NCI-H1694 (cell line): ENCODE measurements around the gene ARL16.
"Not testable (repeated sequence)": the region's sequence is repeated elsewhere in the genome, so short reads cannot be mapped to it uniquely, and the experiment has no call there.

ENCODE experiments used
- DNase-seq: peaks from one replicate; lab custom pipeline; 2025; lab: John Stamatoyannopoulos, UW

ARL16 gene

GRCh38 chr17:81695211-81695610 lies 11.6 kb upstream of the ARL16 start:
- DNase-seq: no peak

DNA sequence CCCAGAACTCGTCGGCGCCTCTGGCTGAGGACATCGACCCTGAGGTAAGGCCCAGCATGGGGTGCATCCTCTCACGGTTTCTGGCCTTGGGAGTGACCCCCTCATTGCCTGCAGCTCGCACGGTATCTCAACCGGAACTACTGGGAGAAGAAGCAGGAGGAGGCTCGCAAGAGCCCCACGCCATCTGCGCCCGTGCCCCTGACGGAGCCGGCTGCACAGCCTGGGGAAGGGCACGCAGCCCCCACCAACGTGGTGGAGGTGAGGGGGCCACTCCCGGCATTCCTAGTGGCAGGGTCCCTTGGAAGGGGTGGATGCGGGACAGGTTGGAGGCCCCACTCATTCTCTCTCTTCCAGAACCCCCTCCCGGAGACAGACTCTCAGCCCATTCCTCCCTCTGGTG lies 11.2 kb upstream of the ARL16 start:
- DNase-seq: no peak

DNA sequence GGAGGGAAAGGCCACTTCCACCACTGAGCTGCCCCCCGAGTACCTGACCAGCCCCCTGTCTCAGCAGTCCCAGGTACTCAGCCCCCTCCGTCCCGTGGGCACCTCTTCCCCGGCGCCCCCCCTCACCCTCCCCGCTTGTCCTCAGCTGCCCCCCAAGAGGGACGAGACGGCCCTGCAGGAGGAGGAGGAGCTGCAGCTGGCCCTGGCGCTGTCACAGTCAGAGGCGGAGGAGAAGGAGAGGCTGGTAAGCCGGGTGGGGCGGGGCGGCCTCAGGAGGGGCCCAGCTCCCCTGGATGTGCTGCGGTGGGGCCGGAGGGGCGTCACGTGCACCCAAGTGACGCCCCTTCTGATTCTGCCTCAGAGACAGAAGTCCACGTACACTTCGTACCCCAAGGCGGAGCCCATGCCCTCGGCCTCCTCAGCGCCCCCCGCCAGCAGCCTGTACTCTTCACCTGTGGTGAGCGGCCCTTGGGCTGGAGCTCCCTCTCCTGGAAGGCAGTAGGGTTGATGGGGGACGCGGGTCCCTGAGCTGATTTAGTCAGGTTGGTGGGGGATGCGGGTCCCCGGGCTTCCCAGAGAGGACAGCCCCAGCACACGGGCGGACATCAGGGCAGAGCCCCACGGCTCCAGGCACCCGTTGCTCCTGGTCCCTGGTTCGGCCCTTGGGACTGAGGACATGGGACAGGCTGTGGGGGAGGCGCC lies 10.1 kb upstream of the ARL16 start:
- DNase-seq: no peak

DNA sequence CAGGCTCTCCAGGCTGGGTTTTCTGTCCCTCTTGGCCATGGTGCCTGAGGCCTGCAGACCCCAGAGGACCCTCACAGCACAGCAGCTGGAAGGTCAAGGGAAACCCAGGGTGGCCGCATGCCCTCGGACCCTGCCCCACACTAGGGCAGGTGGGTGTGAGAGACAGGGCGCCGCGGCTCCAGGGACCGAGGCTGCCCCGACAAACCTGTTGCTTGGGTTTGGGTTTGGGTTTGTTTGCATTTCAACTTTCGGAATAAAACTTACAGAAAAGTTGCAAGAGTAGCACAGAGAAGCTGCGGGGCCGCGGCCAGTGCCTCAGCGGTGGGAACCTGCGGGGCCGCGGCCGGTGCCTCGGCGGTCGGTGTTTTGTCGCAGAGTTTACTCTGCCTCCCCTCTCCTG lies 8.0 kb upstream of the ARL16 start:
- no peak for DNase-seq

DNA sequence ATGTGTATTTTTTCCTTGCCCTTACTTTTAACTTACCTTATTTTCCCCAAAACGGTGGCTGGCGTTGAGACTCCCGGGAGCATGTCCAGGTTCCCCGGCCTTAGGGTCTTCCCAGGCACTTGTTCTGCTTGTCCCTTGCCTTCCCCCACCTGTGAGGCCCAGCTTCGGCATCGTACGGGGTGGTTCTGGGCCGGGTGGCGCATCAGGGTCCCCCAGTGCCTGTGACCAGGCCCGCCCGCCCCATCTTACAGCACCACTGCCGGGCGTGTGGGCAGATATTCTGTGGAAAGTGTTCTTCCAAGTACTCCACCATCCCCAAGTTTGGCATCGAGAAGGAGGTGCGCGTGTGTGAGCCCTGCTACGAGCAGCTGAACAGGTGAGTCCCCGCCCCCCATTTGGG lies 7.6 kb upstream of the ARL16 start:
- DNase-seq: no peak

DNA sequence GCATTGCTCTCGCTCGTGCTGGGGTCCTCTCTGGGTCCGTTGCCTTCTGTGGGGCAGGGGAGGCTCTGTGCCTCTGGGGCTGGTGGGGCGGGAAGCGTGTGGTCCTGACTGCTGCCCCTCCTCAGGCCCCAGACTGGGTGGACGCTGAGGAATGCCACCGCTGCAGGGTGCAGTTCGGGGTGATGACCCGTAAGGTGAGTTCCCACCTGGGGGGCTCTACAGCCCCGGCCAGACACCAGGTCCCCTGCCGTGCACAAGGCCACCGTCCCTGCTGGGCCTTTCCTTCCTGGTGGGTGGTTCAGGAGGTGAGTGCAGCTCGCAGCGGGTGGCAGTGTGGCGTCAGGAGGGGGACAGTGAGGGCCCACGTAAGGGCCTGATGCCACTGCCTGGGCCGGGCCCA lies 7.0 kb upstream of the ARL16 start:
- DNase-seq: no peak

DNA sequence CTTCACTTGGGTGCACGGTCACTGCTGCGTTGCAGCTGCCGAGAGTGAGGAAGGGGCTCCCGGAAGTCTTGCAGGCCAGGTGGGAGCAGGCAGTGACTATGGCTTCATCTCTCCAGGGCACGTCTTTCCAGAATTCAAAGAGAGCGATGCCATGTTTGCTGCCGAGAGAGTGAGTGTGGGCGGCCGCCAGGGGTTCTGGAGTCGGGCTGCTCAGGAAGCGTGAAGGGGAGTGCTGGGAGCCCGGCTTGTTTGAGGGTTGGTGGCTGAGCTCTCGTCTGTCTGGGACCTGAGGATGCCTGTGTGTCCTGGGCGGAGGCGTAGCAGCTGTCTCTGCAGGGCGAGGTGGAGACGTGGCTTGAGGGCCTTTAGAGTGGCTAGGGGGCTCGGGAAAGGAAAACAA lies 6.5 kb upstream of the ARL16 start:
- no peak for DNase-seq

DNA sequence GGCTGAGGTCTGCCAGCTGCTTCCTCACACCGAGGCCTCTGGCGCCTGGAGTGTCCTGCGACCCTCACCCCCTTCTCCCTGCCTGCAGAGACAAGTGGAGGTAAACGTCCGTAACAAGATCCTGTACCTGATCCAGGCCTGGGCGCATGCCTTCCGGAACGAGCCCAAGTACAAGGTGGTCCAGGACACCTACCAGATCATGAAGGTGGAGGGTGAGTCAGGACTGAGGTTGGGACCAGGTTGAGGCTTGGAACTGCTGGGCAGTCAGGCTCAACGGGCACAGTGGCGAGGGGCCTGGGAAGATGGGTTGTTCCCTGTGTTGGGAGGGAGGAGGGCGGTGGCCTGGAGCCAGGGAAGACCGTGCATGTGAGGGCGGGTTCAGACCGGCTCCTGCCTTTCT lies 5.0 kb upstream of the ARL16 start:
- DNase-seq: no peak

- peak; percentile 84 for DNase-seq
Observed at GRCh38 chr17:81687770-81688541, 4.4 kb upstream of the ARL16 start.

GRCh38 chr17:81686614-81687013 lies 3.0 kb upstream of the ARL16 start:
- no peak for DNase-seq

GRCh38 chr17:81685108-81685507 lies 1.5 kb upstream of the ARL16 start:
- DNase-seq: no peak

GRCh38 chr17:81684442-81684911 lies 880 bp upstream of the ARL16 start:
- DNase-seq: no peak

- no peak for DNase-seq
Observed at GRCh38 chr17:81683208-81683583, 401 bp downstream of the ARL16 start.

DNA sequence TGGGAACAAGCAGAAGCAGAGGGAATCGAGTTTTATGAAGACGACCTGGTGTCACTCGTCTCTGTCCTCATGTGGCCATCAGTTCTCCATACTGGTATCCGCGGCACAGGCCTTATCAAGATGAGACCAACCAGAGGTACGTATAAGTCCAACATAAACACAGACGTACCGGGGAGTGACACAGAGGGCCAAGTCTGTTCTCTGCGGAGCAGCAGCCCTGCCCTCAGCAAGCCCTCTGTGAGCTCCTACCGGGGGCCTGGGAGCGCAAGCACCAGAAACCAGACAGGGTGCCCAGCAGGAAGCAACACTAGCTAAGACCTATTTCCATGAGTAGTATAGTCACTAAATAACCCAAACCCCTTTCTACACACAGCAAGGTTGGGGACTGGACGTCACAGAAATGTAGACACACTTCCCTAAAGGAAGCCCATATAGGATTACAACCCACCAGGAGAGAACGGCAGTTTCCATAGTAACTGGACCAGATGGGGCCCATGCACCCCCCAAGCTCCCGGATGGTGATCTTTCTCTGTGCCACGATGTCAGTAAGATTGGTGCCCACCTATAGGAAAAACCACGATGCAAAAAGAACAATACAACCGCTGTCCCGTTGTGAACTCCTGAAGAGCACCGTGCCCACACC lies 911 bp downstream of the ARL16 start:
- no peak for DNase-seq

- DNase-seq: no peak
Observed at GRCh38 chr17:81681672-81682071, 1.9 kb downstream of the ARL16 start.

- no peak for DNase-seq
Observed at GRCh38 chr17:81680150-81680549, 3.4 kb downstream of the ARL16 start.

DNA sequence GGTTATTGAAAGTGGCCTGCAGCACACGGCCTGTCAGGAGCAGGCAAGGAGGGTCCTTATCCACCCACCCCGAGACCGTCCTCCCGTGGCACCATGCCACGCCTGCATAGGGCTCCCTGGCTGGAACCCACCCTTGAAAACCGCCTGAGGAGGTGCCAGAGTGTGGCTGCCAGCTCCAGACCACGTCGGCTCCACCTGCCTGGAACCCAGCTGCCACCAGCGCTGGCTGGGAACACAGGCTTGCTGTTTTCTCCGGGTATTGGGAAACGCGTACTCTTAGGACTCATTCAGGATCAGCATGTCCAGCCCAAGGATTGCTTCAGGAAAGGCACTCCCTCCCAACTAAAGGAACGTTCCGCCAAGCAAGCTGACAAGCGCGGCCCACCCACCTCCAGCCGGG lies 6.7 kb downstream of the ARL16 start:
- DNase-seq: no peak

DNA sequence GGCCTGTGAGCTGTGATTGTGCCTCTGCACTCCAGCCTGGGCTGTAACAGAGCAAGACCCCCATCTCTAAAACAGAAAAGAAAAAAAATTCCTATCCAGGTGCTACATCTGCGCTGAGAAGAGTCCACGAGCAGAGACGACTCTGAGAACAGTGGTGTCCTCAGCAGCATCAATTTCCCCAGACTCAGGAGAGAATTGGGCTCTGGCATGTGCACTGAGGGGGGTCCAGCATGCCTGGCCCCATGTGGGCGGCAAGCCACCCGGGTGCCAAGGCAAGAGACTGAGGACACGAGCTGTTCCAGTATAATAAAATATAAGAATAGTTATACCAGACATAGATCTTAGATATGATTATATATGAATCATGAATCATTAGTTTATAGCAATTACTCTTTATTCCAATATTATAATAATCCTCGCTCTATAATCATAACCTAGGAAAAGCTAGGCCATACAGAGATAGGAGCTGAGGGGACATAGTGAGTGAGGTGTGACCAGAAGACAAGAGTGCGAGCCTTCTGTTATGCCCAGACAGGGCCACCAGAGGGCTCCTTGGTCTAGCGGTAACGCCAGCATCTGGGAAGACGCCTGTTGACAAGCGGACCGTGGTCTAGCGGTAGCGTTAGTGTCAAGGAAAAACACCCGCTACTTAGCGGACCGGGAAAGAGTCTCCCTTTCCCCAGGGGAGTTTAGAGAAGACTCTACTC lies 7.9 kb downstream of the ARL16 start:
- not testable (repeated sequence) for DNase-seq

- no peak for DNase-seq
Observed at GRCh38 chr17:81673561-81674258, 9.9 kb downstream of the ARL16 start.

DNA sequence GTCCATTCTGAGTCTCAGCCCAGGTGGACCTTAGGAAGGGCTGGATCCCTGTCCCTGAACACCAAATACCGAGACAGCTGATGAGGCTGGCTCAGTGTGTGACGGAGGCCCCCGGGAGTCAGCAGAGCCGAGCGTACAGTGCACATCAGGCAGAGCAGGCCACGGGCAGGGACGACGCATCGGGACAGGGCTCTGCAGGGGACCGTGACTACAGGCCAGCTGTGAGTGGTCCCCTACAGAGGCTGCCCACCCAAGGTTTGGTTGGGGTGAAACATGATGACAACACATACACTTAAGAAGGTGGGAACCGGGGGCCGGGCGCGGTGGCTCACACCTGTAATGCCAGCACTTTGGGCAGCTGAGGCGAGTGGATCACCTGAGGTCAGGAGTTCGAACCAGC lies 10.6 kb downstream of the ARL16 start:
- no peak for DNase-seq

DNA sequence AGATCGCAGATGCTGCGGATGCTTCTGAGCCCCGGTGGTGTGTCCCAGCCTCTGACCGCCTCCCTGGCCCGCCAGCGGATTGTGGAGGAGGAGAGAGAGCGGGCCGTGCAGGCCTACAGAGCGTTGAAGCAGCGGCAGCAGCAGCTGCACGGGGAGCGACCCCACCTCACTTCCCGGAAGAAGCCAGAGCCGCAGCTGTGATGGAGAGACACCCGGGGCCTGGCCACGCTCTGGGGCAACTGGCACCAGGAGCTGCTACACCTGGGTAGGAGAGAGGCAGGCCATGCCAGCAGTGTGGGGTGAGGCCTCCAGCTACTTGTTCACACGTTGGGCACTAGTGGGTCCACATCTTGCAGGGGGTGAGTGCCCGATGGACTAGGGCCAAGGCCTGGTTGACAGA lies 11.1 kb downstream of the ARL16 start:
- no peak for DNase-seq

DNA sequence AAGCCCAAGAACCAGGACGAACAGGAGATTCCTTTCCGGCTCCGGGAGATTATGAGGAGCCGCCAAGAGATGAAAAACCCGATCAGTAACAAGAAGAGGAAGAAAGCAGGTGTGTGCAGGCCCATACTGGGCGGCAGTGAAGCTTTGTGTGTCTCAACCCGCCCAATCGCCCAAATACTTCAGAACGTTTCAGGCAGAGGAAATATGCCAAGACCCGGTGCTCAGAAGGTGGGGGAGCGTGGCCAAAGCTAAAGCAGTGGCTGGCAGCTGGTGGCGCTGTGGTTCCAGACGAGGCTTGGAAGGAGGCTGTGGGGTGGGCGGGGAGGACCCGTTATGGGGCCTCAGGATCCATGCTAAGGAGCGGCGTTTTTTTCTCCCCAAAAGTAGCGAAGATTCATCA lies 15.8 kb downstream of the ARL16 start:
- no peak for DNase-seq
